Heart left ventricle (tissue), 16 donors: Measurements from ENCODE around the gene SELENOP. TPM values are rescaled to one million over a fixed set of nuclear protein-coding genes. Genes with fewer than 3 reads are reported as not detected.

ENCODE experiments used
- ATAC-seq, 4 donors: fragments of 200-7000 bp; cut with Tn5 transposase; one replicate each; pipeline ENCODE4 v1.9.1; 2020 to 2022; ENCODE audit warnings: moderate library complexity in 4 of 4, mild to moderate bottlenecking in 3 of 4, moderate number of reproducible peaks in 1 of 4
- DNase-seq, 5 donors: peaks; one replicate each; pipeline ENCODE4 v3.0.0-alpha.2; 2020
- H3K27ac ChIP-seq, 12 donors: fragments of 200-600 bp; sonication (generic) in 4 of 12; one replicate each; pipeline versions ENCODE4 v1.5.0 to v1.8.0; 2016 to 2022; ENCODE audit warnings: mild to moderate bottlenecking in 2 of 12
- H3K27me3 ChIP-seq, 9 donors: fragments of 200-600 bp; sonication (generic) in 2 of 9; one replicate each; pipeline versions ENCODE4 v1.5.1 to v1.8.0; 2016 to 2022; ENCODE audit warnings: mild to moderate bottlenecking in 3 of 9
- H3K36me3 ChIP-seq, 9 donors: fragments of 200-600 bp; sonication (generic) in 2 of 9; one replicate each; pipeline versions ENCODE4 v1.5.0 to v1.8.0; 2018 to 2022; ENCODE audit warnings: mild to moderate bottlenecking in 2 of 9
- H3K4me1 ChIP-seq, 12 donors: fragments of 200-600 bp; sonication (generic) in 4 of 12; one replicate each; pipeline versions ENCODE4 v1.5.0 to v1.8.0; 2016 to 2022; ENCODE audit warnings: mild to moderate bottlenecking in 3 of 12
- H3K4me3 ChIP-seq, 12 donors: fragments of 200-600 bp; sonication (generic) in 4 of 12; one replicate each; pipeline versions ENCODE4 v1.5.0 to v1.8.0; 2017 to 2022; ENCODE audit warnings: mild to moderate bottlenecking in 9 of 12, moderate library complexity in 4 of 12
- H3K9me3 ChIP-seq, 12 donors: fragments of 200-600 bp; sonication (generic) in 4 of 12; one replicate each; pipeline versions ENCODE4 v1.5.0 to v1.8.0; 2016 to 2022; ENCODE audit warnings: mild to moderate bottlenecking in 1 of 12
- POLR2A ChIP-seq, 2 donors: fragments of 450-650 bp; IDR thresholded peaks; one replicate each; pipeline ENCODE4 v1.6.1; 2017; ENCODE audit warnings: antibody characterized with exemption in 2 of 2, mild to moderate bottlenecking in 2 of 2, moderate library complexity in 2 of 2
- WGBS, 4 donors: extraction: QIAGEN DNeasy Blood & Tissue Kit in 2 of 4; methylation state at CpG; one replicate each; pipeline versions ENCODE4 v1.1.5 to v1.1.7; 2013 to 2018; 5-methylcytosine and 5-hydroxymethylcytosine counted together
- intact Hi-C, 10 donors: fragments of 100-400 bp; cut with DNase I; formaldehyde crosslinking; loops; one replicate each; pipeline versions ENCODE4 v1.11.1 to v1.14.2; 2022
- polyA plus RNA-seq, 2 donors: library from polyadenylated mRNA; stranded (reverse); fragments of 200-250 nt; gene quantifications; one replicate each; pipeline ENCODE4 v1.2.3, GENCODE V29; 2013
- total RNA-seq, 9 donors: library from RNA; depleted of rRNA in 2 of 9; stranded (reverse); fragments of >200 nt in 2 of 9; fragmentation: NEBNext Ultra II Directional in 3 of 9; extraction: Animal tissue kit (Norgen Biotek cat#: 25700) in 3 of 9; gene quantifications; one replicate each; pipeline versions ENCODE4 v1.1.0 to v1.2.4, GENCODE V29; 2016 to 2023
- TF ChIP-seq, protein P1 (sequence below), 12 donors: fragments of 200-600 bp; sonication (generic) in 4 of 12; IDR thresholded peaks; one replicate each; pipeline versions ENCODE4 v1.5.0 to v1.8.0; 2018 to 2022; ENCODE audit warnings: antibody characterized with exemption in 12 of 12, mild to moderate bottlenecking in 5 of 12
- donor health status: ischemic (EF 13 %, LVEDD 7.1; RV severe dilation, severe dysfunction).
- donor health status: healthy with polysubstance abuse.
- donor health status: DM: no; HTN: yes; CAD: no.
- donor health status: DM: no; HTN: no; CAD: no.
- donor health status: ischemic (EF 25% LVEDD 6.9; RV normal size, moderate dysfunction).
- donor health status: ischemic (EF 25% LVEDD 5.7; RV mildly dilated, moderate dysfunction).
- donor health status: healthy.
- donor health status: DM: yes; HTN: yes; CAD: no.
- donor health status: ischemic (EF 35%, LVEDD 5.7; RV mildly dilated, moderate dysfunction).
- donor health status: nonischemic (EF 11% LVEDD 7.7; RV severe dilation, severe dysfunction).
- donor health status: DM: yes; HTN: yes; CAD: no.
- donor health status: PGD.
- donor health status: ischemic (EF 29% LVEDD 5.4; RV normal size, mild dysfunction).
- donor health status: nonischemic (EF 23%, LVEDD 6.1; RV moderate dilation, normal function).

SELENOP gene
- total and polyA plus RNA-seq, 11 donors = 53.3 to 547 (median 194) TPM

DNA sequence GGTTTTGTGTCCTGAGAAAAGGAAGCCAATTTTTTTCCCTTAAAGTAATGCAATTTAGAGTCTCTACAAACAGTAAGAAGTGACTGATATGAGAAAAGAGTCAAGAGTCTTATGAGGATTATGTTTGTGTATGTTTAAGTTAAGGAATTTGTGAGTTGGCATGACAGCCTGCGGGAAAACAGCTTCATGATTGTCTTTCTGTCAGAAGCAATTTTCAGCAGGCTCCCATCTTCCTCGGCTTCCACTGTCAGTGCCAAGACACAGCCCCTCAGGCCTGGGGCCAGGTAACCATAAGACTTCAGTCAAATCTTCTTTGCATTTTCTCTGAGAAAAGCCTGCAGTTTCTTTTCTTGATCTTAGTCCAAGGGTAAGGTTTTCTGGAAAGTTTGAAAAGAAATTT lies 17.0 kb upstream of the SELENOP start:
- no peaks in the 10 kb centered on the region for H3K36me3 ChIP-seq
- H3K27me3 ChIP-seq = no peaks in the 10 kb centered on the region
- no peak overlapping the region for H3K4me3 ChIP-seq
- DNase-seq = no peak
- H3K4me1 ChIP-seq = peaks cover 0 to 11% (median 0%) of the 10 kb centered on the region in 12 donors
- 46 to 60% (median 57%) methylated on average over 2 of the region's 2 CpGs for WGBS, 4 donors
- intact Hi-C loops = no loop called here
- no peak overlapping the region for H3K27ac ChIP-seq
- no peak for ATAC-seq
- no peaks in the 10 kb centered on the region for H3K9me3 ChIP-seq
- TF ChIP-seq, protein P1, sequence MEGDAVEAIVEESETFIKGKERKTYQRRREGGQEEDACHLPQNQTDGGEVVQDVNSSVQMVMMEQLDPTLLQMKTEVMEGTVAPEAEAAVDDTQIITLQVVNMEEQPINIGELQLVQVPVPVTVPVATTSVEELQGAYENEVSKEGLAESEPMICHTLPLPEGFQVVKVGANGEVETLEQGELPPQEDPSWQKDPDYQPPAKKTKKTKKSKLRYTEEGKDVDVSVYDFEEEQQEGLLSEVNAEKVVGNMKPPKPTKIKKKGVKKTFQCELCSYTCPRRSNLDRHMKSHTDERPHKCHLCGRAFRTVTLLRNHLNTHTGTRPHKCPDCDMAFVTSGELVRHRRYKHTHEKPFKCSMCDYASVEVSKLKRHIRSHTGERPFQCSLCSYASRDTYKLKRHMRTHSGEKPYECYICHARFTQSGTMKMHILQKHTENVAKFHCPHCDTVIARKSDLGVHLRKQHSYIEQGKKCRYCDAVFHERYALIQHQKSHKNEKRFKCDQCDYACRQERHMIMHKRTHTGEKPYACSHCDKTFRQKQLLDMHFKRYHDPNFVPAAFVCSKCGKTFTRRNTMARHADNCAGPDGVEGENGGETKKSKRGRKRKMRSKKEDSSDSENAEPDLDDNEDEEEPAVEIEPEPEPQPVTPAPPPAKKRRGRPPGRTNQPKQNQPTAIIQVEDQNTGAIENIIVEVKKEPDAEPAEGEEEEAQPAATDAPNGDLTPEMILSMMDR (IDR thresholded peaks at IDR 0.05) = no peak
- TF ChIP-seq POLR2A (IDR thresholded peaks at IDR 0.05) = no peak

DNA sequence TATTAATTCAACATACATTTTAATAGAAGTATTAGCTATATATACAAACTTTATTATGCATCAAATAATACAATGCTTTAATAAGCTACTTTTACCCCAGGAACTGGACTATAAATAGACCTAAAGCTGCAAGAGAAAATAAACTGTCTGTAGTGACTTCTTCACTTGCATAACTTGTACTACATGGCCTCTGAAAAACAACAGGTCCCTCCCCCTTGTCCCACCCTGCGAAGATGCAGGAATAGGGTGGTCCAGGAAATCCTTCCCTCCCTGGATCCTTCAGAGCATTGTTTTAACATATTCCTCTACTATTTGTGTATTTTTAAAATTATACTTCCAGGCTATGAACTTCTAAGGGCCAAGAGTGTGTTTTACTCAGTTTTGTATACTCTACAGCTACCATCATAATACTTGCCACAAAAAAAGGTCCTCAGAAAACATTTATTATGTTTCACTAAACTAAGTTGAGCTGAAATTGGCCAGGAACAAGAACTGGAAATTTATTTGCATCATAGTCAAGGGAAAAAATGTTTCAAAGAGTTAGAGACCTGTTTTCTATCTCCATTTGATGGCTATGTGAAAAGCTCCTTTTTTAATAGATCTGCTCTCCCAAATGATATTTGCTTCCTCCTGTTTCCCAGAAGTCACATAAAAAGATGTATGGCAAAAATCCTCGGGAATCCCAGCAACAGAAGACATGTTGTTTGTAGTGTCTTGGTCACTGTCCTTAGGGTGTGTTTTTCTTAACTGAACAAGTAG lies 15.2 kb upstream of the SELENOP start:
- DNase-seq (no peak), ATAC-seq (peak in 3 of 4 donors; percentile 39 to 64 (median 39))
- Histone ChIP-seq H3K27me3 (no peaks in the 10 kb centered on the region), H3K4me3 (no peak overlapping the region), H3K4me1 (peaks cover 0 to 11% (median 0%) of the 10 kb centered on the region in 12 donors), H3K36me3 (no peaks in the 10 kb centered on the region), H3K9me3 (no peaks in the 10 kb centered on the region), H3K27ac (peak overlapping the region in 5 of 12 donors; percentile 2 to 60 (median 33))
- intact Hi-C loops = no loop called here
- no peak for TF ChIP-seq POLR2A (IDR thresholded peaks at IDR 0.05)
- WGBS, 4 donors = 51 to 74% (median 57%) methylated on average over 2 of the region's 2 CpGs

DNA sequence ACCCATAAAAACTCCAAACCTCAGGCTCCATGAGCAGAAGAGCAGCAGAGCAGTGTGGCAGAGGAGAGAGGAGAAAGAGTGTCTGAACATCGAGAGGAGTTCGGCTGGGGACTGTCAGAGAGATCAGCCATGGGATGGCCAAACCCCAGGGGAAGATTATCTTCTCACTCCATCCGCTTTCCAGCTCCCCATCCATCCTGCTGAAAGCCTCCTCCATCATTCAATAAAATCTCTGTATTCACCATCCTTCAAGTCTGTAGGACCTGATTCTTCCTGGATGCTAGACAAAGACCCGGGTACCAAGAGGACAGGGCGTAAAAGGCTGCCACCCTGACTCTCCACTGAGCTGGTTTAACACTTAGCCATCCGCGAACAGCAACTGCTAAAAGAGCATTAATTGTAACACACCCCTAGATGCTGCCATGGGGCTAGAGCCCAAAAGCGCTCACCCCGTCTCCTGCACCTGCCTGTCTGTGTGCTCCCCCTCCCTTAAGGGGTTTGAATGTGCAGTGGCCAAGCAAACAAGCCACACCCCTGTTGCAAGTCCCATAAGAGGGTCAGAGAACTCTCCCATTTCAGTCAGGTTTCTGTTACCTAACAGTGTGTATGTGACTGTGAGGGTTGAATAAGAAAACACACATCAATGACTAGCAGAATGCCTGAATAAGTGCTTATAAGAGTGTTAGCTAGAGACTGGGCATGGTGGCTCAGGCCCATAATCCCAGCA lies 13.9 kb upstream of the SELENOP start:
- WGBS, 4 donors = 77 to 94% (median 89%) methylated on average over 9 of the region's 9 CpGs
- H3K4me3 ChIP-seq = no peak overlapping the region
- no peaks in the 10 kb centered on the region for H3K27me3 ChIP-seq
- TF ChIP-seq, protein P1 (IDR thresholded peaks at IDR 0.05) = no peak
- no peak for TF ChIP-seq POLR2A (IDR thresholded peaks at IDR 0.05)
- H3K9me3 ChIP-seq = no peaks in the 10 kb centered on the region
- peaks cover 0 to 11% (median 0%) of the 10 kb centered on the region in 12 donors for H3K4me1 ChIP-seq
- ATAC-seq (no peak), DNase-seq (no peak)
- intact Hi-C loops = no loop called here
- no peaks in the 10 kb centered on the region for H3K36me3 ChIP-seq
- H3K27ac ChIP-seq = peak overlapping the region in 2 of 12 donors; percentile 24 to 26

DNA sequence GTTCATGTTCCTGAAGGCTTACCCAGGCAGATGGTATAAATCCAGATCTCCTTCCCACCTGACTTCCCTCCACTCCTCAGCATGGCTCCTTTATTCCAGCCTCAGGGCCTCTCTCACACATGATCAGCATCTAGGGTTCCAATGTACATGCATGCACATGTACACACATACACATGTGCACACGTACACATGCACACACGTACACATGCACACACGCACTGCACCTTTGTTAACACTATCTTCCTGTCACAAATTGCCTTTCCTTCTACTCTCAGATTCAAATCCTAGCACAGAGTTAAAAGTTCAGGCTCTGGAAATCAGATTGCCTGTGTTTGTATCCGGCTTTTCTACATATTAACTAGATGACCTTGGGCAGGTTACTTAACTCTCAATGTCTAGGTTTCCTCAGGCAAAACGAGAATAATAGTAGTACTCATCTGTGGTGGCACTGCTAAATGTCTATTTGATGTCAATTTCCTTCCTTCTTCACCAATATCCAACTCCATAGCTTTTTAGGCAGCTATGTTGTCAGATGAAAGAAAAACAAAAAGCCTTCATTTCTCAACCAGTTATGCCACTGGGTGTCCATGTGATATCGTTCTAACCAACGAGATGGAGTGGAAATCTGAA lies 12.8 kb upstream of the SELENOP start:
- Histone ChIP-seq H3K27me3 (no peaks in the 10 kb centered on the region), H3K4me1 (peaks cover 0 to 11% (median 0%) of the 10 kb centered on the region in 12 donors), H3K27ac (no peak overlapping the region), H3K4me3 (no peak overlapping the region), H3K36me3 (no peaks in the 10 kb centered on the region), H3K9me3 (no peaks in the 10 kb centered on the region)
- WGBS, 4 donors = 66 to 75% (median 70%) methylated on average over 7 of the region's 7 CpGs
- intact Hi-C loops = no loop called here
- ATAC-seq (no peak), DNase-seq (no peak)
- TF ChIP-seq, protein P1 (IDR thresholded peaks at IDR 0.05) = no peak
- no peak for TF ChIP-seq POLR2A (IDR thresholded peaks at IDR 0.05)
